Loucy (cell line): Measurements from ENCODE around the gene MSANTD7.

Source experiments
- H2AFZ ChIP-seq: fragments of 200-600 bp; sonication (generic); 2 replicates; pipeline ENCODE4 v1.6.0; 2016; ENCODE audit warnings: antibody characterized with exemption, mild to moderate bottlenecking, low read length, moderate library complexity
- H3F3A ChIP-seq: fragments of 200-600 bp; 2 replicates; pipeline ENCODE4 v1.6.0; 2016; ENCODE audit warnings: antibody characterized with exemption, low read depth, mild to moderate bottlenecking
- H3K27me3 ChIP-seq: fragments of 200-600 bp; sonication (generic); 2 replicates; pipeline ENCODE4 v1.6.1; 2014; ENCODE audit warnings: low read length, mild to moderate bottlenecking; ENCODE audit not compliant: insufficient read depth, poor library complexity, severe bottlenecking
- H3K36me3 ChIP-seq: fragments of 200-600 bp; sonication (generic); 2 replicates; pipeline ENCODE4 v1.6.1; 2016; ENCODE audit warnings: low read length; ENCODE audit not compliant: insufficient read depth
- H3K4me1 ChIP-seq: fragments of 200-600 bp; sonication (generic); 2 replicates; pipeline ENCODE4 v1.5.1; 2014; ENCODE audit warnings: low read length, mild to moderate bottlenecking; ENCODE audit not compliant: insufficient read depth, poor library complexity, severe bottlenecking
- H3K4me2 ChIP-seq: fragments of 200-600 bp; sonication (generic); 2 replicates; pipeline ENCODE4 v1.6.0; 2014; ENCODE audit warnings: antibody characterized with exemption, low read length, low read depth, mild to moderate bottlenecking; ENCODE audit not compliant: poor library complexity, severe bottlenecking
- H3K4me3 ChIP-seq: fragments of 200-600 bp; sonication (generic); 2 replicates; pipeline ENCODE4 v1.5.1; 2014; ENCODE audit warnings: low read length, mild to moderate bottlenecking, mixed read lengths; ENCODE audit not compliant: poor library complexity, severe bottlenecking
- H3K79me2 ChIP-seq: fragments of 200-600 bp; sonication (generic); 2 replicates; pipeline ENCODE4 v1.6.1; 2014; ENCODE audit warnings: low read length; ENCODE audit not compliant: insufficient read depth
- H3K9ac ChIP-seq: fragments of 200-600 bp; sonication (generic); 2 replicates; pipeline ENCODE4 v1.6.0; 2014; ENCODE audit warnings: mild to moderate bottlenecking, low read depth, low read length, moderate library complexity; ENCODE audit not compliant: poor library complexity, severe bottlenecking
- H3K9me2 ChIP-seq: fragments of 200-600 bp; sonication (generic); replicated peaks from 2 replicates; pipeline ENCODE4 v1.6.1; 2016; ENCODE audit warnings: low read depth, low read length, mixed read lengths
- H3K9me3 ChIP-seq: fragments of 200-600 bp; sonication (generic); 2 replicates; pipeline ENCODE4 v1.6.1; 2014; ENCODE audit warnings: mild to moderate bottlenecking, antibody characterized with exemption, low read length, low read depth; ENCODE audit not compliant: insufficient read depth
- H4K20me1 ChIP-seq: fragments of 200-600 bp; sonication (generic); 2 replicates; pipeline ENCODE4 v1.6.0; 2014; ENCODE audit warnings: antibody characterized with exemption, low read length, mild to moderate bottlenecking; ENCODE audit not compliant: insufficient read depth, poor library complexity, severe bottlenecking
- CTCF ChIP-seq: fragments of 200-600 bp; sonication (generic); conservative IDR thresholded peaks from 2 replicates; pipeline ENCODE4 v1.5.1; 2014; ENCODE audit warnings: mild to moderate bottlenecking, antibody characterized with exemption, low read length
- EZH2phosphoT487 ChIP-seq: fragments of 200-600 bp; IDR thresholded peaks from 2 replicates; pipeline ENCODE4 v1.6.1; 2018; ENCODE audit warnings: antibody characterized with exemption, mild to moderate bottlenecking, moderate library complexity, borderline replicate concordance

Gene MSANTD7

GRCh38 chr10:14820010-14820774, 17.9 kb upstream of the MSANTD7 start:
- no peaks in the 10 kb centered on the region for H3K36me3 ChIP-seq
- no peaks in the 10 kb centered on the region for H3K4me1 ChIP-seq
- H3F3A ChIP-seq: no peaks in the 10 kb centered on the region
- no peak overlapping the region for H2AFZ ChIP-seq
- H4K20me1 ChIP-seq: no peaks in the 10 kb centered on the region
- no peak for TF ChIP-seq EZH2phosphoT487
- no peak for TF ChIP-seq CTCF
- no peak overlapping the region for H3K4me3 ChIP-seq
- no peaks in the 10 kb centered on the region for H3K79me2 ChIP-seq
- no peaks in the 10 kb centered on the region for H3K9me2 ChIP-seq
- no peak overlapping the region for H3K9ac ChIP-seq
- no peaks in the 10 kb centered on the region for H3K9me3 ChIP-seq
- no peak overlapping the region for H3K4me2 ChIP-seq
- no peaks in the 10 kb centered on the region for H3K27me3 ChIP-seq

- no peaks in the 10 kb centered on the region for H3K27me3 ChIP-seq
- H2AFZ ChIP-seq: no peak overlapping the region; the same call in 1 of the 2 replicates
- H3K4me3 ChIP-seq: no peak overlapping the region
- H3K79me2 ChIP-seq: no peaks in the 10 kb centered on the region
- no peaks in the 10 kb centered on the region for H4K20me1 ChIP-seq
- H3F3A ChIP-seq: no peaks in the 10 kb centered on the region
- no peaks in the 10 kb centered on the region for H3K36me3 ChIP-seq
- no peaks in the 10 kb centered on the region for H3K9me2 ChIP-seq
- TF ChIP-seq EZH2phosphoT487 (no peak), CTCF (no peak)
- no peak overlapping the region for H3K4me2 ChIP-seq
- H3K4me1 ChIP-seq: no peaks in the 10 kb centered on the region
- H3K9me3 ChIP-seq: no peaks in the 10 kb centered on the region
- H3K9ac ChIP-seq: no peak overlapping the region
Measured at GRCh38 chr10:14820775-14821154, 17.3 kb upstream of the MSANTD7 start.

DNA sequence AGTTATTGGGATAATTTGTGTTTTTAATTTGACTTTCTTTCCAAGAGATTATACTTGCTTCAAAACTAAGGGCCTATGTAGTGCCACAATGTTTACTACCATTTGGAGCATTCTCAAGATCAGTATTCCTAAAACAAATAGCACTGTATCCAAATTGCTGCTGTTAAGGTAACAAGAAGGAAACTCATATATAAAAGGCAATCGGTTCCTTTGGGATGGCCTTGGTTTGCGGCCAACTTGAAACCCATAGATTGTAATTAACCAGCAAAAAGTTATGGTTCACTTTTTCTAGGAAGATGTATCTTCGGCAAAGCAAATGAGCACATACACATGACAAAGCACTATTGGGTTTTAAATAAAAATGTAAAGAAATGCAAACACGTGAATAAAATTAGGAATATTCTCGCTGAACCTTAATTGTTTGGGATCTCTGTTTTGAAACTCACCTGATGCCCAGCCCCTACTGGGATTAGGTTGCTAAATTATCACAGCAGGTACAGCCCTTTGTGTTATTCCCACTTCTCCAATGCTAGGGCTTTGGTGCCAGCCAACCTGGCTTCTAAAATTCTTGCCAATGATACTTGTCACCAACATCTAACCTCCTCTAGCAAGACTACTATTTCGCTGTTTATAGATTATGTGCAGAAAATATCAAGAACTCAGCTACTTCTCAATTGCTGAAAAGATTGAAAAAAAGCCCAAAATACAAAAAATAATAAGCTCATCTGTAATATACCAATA, 16.3 kb upstream of the MSANTD7 start:
- Histone ChIP-seq H4K20me1 (no peaks in the 10 kb centered on the region), H3K4me1 (no peaks in the 10 kb centered on the region), H3K36me3 (no peaks in the 10 kb centered on the region), H3K9me3 (no peaks in the 10 kb centered on the region), H3K4me2 (no peak overlapping the region), H2AFZ (no peak overlapping the region), H3K9me2 (no peaks in the 10 kb centered on the region), H3K27me3 (no peaks in the 10 kb centered on the region), H3F3A (no peaks in the 10 kb centered on the region), H3K9ac (no peak overlapping the region), H3K4me3 (no peak overlapping the region), H3K79me2 (no peaks in the 10 kb centered on the region)
- no peak for TF ChIP-seq EZH2phosphoT487
- TF ChIP-seq CTCF: no peak
